PC-3 (cell line): ENCODE measurements around the gene FREY1.

Experiments
- CTCF ChIP-seq: fragments of 300-600 bp; sonication (generic); conservative IDR thresholded peaks from 2 replicates; pipeline ENCODE4 v1.5.1; 2017; ENCODE audit warnings: antibody characterized with exemption, low read depth, mild to moderate bottlenecking, low read length
- EZH2 ChIP-seq: fragments of 300-600 bp; sonication (generic); IDR thresholded peaks from one replicate; pipeline ENCODE4 v1.6.1; 2017; ENCODE audit warnings: antibody characterized with exemption, mild to moderate bottlenecking, low read length; ENCODE audit not compliant: unreplicated experiment

GRCh38 chr11:45925550-45925949 is 18.5 kb upstream of the FREY1 start:
- TF ChIP-seq EZH2 = no peak
- no peak for TF ChIP-seq CTCF
